Smooth muscle cell of the umbilical artery (primary cell): ENCODE measurements around the gene PTPN21. TPM values are rescaled to one million over a fixed set of nuclear protein-coding genes. Genes with fewer than 3 reads are reported as not detected.

ENCODE experiments used
- total RNA-seq: library from RNA; depleted of rRNA; stranded (reverse); fragments of >200 nt; gene quantifications from 2 replicates; pipeline ENCODE4 v1.2.3, GENCODE V29; 2014

The PTPN21 gene
- 9.2 and 18.2 TPM in 2 replicates for total RNA-seq

DNA sequence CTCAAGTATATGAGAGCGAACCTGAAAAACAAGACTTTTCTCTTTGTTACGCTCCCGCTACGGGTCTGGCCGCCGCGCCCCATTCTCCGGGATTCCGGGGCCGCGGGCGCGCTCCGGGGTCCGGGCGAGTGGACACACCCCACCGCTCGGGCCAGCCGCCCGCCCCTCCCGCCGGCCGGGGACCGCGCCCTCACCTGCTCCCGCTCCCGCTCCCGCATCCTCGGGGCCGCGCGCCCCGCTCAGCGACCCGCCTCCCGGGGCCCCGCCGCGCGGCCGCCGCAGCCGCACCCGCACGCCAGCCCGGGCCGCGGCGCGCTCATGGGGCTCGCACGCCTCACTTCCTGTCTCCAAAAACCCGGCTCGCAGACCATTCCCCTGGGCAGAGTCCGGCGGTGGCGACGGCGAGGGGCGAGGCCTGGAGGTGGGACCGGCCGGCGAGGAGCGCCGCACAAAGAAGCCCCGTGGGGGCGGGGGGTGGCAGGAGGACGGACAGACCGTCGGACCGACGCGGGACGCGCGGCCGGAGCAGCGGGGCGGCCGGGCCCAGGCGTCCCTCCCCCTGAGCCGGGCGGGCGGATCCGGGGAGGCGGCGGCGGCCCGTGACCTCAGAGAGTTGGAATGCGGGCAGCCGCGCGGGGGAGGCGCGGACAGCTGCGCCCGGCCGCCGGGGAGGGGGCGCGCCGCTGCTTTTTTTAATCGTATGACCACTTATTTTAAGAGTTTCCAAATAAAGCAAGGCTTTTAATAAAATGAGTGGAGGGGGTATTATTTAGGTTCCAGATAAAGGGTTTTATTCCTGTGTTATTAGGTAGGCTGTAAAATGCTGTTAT is at the start of gene PTPN21:
PTPN21 (minus strand) TSS at position 551 of the 830 bp plus-strand sequence. CDS start 4,590 bp downstream, outside the sequence.

DNA sequence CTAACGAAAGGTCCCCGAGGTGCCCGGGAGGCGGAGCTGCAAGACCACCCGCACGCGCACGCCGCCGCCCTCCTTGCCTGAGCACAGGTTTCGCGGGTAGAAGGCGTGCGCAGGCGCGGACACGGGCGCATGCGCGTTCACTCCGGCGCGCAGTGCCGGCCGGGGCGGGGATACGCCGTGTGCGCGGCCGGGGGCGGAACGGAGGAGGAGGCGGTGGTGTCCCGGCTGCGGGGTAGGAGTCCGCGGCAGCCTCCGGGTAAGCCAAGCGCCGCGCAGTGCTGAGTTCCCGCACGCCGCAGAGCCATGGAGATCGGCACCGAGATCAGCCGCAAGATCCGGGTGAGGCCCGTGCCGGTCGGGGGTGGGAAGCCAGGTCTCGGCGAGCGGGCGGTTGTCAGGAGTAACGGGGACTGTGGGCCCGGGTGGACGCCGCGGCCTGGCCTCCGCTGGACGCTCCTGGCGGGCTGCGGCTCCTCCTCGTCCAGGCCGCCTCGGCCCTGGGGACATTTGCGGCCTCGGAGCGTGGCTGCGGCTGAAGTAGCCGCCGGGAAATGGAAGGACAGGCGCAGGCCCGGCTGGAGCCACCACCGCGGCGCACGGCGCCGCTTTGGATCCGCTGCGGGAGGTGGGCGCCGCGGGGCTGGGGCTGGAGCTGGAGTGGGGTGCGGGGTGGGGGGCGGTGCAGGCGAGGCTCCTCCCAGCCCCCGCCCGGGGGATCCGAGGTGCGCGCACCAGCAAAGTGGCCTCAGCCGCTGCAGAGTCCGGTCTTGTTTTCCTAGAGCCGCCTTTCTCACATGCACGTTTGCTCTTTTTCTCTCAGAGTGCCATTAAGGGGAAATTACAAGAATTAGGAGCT is 8.3 kb upstream of the PTPN21 start, which contains the start of gene ZC3H14:
ZC3H14 (plus strand) TSS at position 207 of the 856 bp plus-strand sequence; CDS start at position 304, 97 bp downstream.

Other genes starting within 250 kb of the PTPN21 start
- gene KCNK10, start 231.7 kb downstream of the PTPN21 start, total RNA-seq, result not detected in 2 replicates
- gene SPATA7, start 169.3 kb downstream of the PTPN21 start, total RNA-seq, result 9.1 and 13.4 TPM in 2 replicates
- gene ZC3H14, start 8.0 kb upstream of the PTPN21 start, total RNA-seq, result 53.4 and 74.8 TPM in 2 replicates
- gene EML5, start 237.9 kb upstream of the PTPN21 start, total RNA-seq, result 0.09 and 0.30 TPM in 2 replicates